HFFc6 (cell line): ENCODE measurements around the gene HSF4. TPM values are rescaled to one million over a fixed set of nuclear protein-coding genes. Genes with fewer than 3 reads are reported as not detected.

ENCODE experiments used
- DNase-seq: peaks from one replicate; pipeline ENCODE4 v3.0.0-alpha.2; 2018
- H3K27ac Mint-ChIP-seq: 2 replicates; pipeline ENCODE4 v1.8.0; 2020; ENCODE audit warnings: mild to moderate bottlenecking, mixed read lengths
- H3K27me3 Mint-ChIP-seq: 2 replicates; pipeline ENCODE4 v1.8.0; 2021; ENCODE audit warnings: mild to moderate bottlenecking, moderate library complexity, mixed read lengths; ENCODE audit not compliant: insufficient read depth
- H3K36me3 Mint-ChIP-seq: 2 replicates; pipeline ENCODE4 v1.8.0; 2021; ENCODE audit warnings: low read depth, mixed read lengths
- H3K4me1 Mint-ChIP-seq: 2 replicates; pipeline ENCODE4 v1.8.0; 2020; ENCODE audit warnings: low read depth, mixed read lengths
- H3K4me3 Mint-ChIP-seq: 2 replicates; pipeline ENCODE4 v1.8.0; 2020; ENCODE audit warnings: mild to moderate bottlenecking, moderate library complexity, mixed read lengths
- H3K9me3 Mint-ChIP-seq: 2 replicates; pipeline ENCODE4 v1.8.0; 2020; ENCODE audit warnings: mild to moderate bottlenecking, mixed read lengths
- total RNA-seq, 6 experiments: library from RNA; stranded (reverse); fragmentation: NEBNext Ultra II Directional; extraction: Animal tissue kit (Norgen Biotek cat#: 25700); gene quantifications; 2 replicates in 1 of 6; 3 replicates in 5 of 6; pipeline ENCODE4 v1.2.3, GENCODE V29; 2021
- TF ChIP-seq, protein P1 (sequence below): fragments of 200-600 bp; sonication (generic); IDR thresholded peaks from 2 replicates; pipeline ENCODE4 v1.5.0; 2021; ENCODE audit warnings: antibody characterized with exemption, mild to moderate bottlenecking

The HSF4 gene
- total RNA-seq, 6 experiments from 2014 or later: 3.3 to 5.5 (median 4.6) TPM

DNA sequence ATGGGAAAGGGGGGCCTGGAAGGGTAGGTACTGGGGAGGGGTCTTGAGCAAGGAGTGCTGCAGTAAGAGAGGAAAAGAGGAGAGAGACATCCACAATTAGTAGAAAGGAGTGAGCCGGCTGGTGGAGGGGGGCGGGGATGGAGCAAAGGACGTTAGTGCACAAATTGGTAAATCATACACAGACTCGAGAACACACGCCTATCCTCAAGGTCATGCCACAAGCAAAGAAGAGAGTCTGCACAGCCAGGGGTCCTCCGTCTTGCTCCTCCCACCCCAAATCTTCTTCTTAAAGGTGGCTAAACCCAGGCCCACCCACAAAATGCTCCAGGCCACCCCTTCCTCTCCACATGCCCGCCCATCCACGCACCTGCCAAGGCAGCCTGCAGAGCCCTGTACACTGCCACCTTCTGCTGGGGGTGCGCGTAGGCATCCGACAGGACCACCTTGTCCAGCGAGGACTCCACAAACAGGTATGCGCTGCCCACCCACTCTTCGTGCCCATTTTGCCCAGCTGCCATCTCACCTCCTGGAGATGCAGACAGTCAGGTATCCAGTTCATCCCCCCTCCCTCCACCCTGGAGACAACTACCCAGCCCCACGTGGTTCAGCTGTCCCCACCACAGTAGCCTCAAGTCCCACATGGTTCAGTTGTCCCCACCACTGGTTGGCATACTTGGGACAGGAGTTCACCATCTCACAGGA lies 8.3 kb upstream of the HSF4 start:
- Mint-ChIP-seq H3K4me3 (no peak overlapping the region), H3K36me3 (no peaks in the 10 kb centered on the region), H3K9me3 (no peaks in the 10 kb centered on the region), H3K27me3 (peaks cover 12% of the 10 kb centered on the region), H3K4me1 (peaks cover 15% of the 10 kb centered on the region), H3K27ac (no peak overlapping the region)
- no peak for DNase-seq
- TF ChIP-seq, protein P1, sequence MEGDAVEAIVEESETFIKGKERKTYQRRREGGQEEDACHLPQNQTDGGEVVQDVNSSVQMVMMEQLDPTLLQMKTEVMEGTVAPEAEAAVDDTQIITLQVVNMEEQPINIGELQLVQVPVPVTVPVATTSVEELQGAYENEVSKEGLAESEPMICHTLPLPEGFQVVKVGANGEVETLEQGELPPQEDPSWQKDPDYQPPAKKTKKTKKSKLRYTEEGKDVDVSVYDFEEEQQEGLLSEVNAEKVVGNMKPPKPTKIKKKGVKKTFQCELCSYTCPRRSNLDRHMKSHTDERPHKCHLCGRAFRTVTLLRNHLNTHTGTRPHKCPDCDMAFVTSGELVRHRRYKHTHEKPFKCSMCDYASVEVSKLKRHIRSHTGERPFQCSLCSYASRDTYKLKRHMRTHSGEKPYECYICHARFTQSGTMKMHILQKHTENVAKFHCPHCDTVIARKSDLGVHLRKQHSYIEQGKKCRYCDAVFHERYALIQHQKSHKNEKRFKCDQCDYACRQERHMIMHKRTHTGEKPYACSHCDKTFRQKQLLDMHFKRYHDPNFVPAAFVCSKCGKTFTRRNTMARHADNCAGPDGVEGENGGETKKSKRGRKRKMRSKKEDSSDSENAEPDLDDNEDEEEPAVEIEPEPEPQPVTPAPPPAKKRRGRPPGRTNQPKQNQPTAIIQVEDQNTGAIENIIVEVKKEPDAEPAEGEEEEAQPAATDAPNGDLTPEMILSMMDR: no peak

DNA sequence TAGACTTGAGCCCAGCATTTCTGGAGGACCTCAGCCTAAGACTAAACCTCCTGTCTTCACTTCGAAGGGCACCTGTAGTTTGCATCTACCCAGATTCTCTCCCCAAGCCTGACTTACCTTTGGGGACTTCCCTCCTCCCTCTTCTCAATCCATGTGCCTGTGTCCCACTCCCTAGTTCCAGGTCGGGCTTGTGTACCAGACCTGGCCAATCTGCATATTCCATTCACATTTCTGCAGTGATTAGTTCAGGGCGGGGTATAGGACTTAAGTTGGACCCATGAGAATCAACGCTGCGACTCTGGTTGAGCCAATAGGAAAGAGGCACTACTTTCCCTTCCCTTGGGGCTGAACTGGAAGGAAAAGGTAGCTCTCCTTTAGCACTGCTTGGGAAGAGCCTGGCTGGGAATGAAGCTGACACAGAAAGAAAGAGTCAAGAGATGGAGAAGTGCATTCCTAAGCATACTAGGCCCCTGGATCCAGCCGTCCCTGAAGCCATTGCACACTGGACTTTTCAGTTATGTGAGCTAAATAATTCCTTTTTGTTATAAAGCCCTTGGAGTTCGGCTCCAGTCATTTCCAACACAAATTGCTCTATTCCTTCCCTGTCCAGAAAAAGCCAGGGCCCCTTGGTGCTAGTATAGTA lies 7.3 kb upstream of the HSF4 start:
- no peak for DNase-seq
- TF ChIP-seq, protein P1: no peak
- Mint-ChIP-seq H3K27me3 (peaks cover 12% of the 10 kb centered on the region), H3K36me3 (no peaks in the 10 kb centered on the region), H3K27ac (no peak overlapping the region), H3K9me3 (no peaks in the 10 kb centered on the region), H3K4me1 (peaks cover 9% of the 10 kb centered on the region), H3K4me3 (no peak overlapping the region)

DNA sequence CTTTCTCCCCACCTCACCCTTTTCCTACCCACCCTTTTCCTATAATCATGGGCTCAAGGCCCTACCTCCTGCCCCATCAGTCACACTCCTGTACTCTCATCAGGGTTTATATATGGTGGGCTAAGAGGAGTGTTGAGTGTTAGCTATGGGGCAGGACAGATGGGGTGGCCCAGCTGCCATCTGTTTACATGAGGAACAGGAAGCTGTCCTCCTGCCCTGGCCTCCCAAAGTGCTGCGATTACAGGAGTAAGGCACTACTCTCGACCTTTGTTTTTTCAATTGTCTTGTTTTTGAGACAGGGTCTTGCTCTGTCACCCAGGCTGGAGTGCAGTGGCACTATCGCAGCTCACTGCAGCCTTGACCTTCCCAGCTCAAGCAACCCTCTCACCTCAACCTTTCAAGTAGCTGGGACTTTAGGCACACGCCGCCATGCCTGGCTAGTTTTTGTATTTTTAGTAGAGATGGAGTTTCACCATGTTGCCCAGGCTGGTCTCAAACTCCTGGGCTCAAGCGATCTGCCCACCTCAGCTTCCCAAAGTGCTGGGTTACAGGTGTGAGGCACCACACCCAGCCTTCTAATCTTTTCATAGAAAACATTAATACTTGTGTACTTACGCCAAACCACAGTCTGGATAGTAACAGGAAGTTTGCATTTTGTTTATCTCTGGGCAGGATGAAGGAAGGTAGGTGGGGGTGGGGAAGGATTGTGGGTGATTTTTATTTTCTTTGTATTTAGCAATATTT lies 6.5 kb upstream of the HSF4 start:
- Mint-ChIP-seq H3K27me3 (peaks cover 12% of the 10 kb centered on the region), H3K9me3 (no peaks in the 10 kb centered on the region), H3K4me3 (peak overlapping the region; percentile 92), H3K36me3 (no peaks in the 10 kb centered on the region), H3K27ac (no peak overlapping the region), H3K4me1 (peaks cover 9% of the 10 kb centered on the region)
- TF ChIP-seq, protein P1: no peak
- DNase-seq: no peak

DNA sequence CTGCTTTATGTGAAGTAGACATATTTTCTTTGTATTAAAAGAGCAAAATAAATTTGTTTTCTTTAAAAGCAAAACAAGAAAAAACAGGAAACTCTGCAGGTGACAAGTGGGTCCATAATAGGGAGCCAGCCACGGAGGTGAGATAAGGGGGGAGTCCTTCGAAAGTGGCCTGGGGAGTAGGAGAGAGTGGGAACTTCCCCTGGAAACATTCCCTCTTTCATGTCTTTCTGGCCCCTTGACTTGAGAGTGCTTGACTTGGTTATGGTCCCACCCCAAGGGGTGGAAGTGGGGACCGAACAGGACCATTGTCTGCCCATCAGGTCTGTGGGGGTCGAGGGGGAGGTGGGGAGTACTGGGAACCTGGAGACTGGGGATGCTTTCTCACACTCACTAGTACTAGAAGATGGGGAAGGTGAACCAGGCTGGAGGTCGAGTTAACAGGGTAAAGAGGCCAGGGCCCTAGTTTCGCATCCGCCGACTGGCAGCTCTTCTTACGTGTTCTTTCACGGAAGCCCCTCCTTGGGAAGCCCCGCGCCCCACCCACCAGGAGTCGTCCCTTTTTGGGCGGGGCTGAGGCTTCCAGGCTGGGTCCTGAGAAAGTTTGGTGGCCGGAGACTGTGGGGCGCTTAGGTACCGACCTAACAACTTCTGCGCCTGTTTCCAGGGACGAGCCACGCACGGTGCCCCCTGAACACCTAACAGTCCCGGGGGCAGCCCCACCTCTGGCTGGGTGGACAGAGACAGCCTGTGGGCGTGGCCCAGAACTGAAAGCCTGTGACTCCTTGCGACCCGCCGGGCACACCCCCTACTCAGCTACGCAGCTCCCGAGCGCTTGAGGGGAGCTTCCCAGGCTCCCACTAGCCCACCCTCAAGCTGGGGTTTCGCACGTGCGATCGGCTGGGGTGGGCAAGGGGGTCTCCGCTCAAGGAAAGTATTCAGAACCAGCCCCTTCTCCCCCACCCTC lies 5.6 kb upstream of the HSF4 start:
- peak overlapping the region; percentile 92 for H3K4me3 Mint-ChIP-seq
- peaks cover 12% of the 10 kb centered on the region for H3K27me3 Mint-ChIP-seq

More for the DNA sequence above, 5.6 kb upstream of the HSF4 start:
- no peaks in the 10 kb centered on the region for H3K9me3 Mint-ChIP-seq
- TF ChIP-seq, protein P1: no peak
- H3K4me1 Mint-ChIP-seq: peaks cover 9% of the 10 kb centered on the region
- DNase-seq: no peak
- peak overlapping the region; percentile 72 for H3K27ac Mint-ChIP-seq
- no peaks in the 10 kb centered on the region for H3K36me3 Mint-ChIP-seq
